CD4-positive, alpha-beta T cell (primary cell): Measurements from ENCODE around the gene RANGRF. TPM values are rescaled to one million over a fixed set of nuclear protein-coding genes. Genes with fewer than 3 reads are reported as not detected.

Experiments used
- ATAC-seq: fragments of 200-7000 bp; cut with Tn5 transposase; one replicate; pipeline ENCODE4 v1.10.0; 2022; ENCODE audit warnings: mild to moderate bottlenecking; ENCODE audit not compliant: poor library complexity
- CTCF ChIA-PET: fragments of 350-600 bp; sonication (Branson Sonifier 250); formaldehyde crosslinking; loops from one replicate; lab custom pipeline; 2021; ENCODE audit warnings: antibody characterized with exemption, inconsistent platforms; lab: Charles Lee
- POLR2A ChIA-PET: fragments of 350-600 bp; sonication (Branson Sonifier 250); formaldehyde crosslinking; loops from one replicate; lab custom pipeline; 2021; ENCODE audit warnings: antibody characterized with exemption, inconsistent platforms; lab: Charles Lee
- DNase-seq, 14 experiments: peaks; one replicate each; pipeline ENCODE4 v3.0.0-alpha.2; 2013 to 2020; ENCODE audit warnings: mixed read lengths in 2 of 14
- H3K27ac ChIP-seq, 2 donors: one replicate each; pipeline versions ENCODE4 v1.5.1 to v1.7.0; 2013; ENCODE audit warnings: low read length in 2 of 2, low read depth in 1 of 2, mild to moderate bottlenecking in 1 of 2
- H3K27me3 ChIP-seq, 2 experiments: 1 replicate in 1 of 2; 2 replicates in 1 of 2; pipeline versions ENCODE4 v1.6.1 to v1.7.0; 2013; ENCODE audit warnings: low read length in 2 of 2, control low read depth in 1 of 2, mild to moderate bottlenecking in 1 of 2, moderate library complexity in 1 of 2; ENCODE audit not compliant: insufficient read depth in 2 of 2, control insufficient read depth in 1 of 2
- H3K36me3 ChIP-seq: one replicate; pipeline ENCODE4 v1.6.1; 2013; ENCODE audit warnings: low read length, control low read depth; ENCODE audit not compliant: insufficient read depth
- H3K4me1 ChIP-seq: one replicate; pipeline ENCODE4 v1.6.1; 2013; ENCODE audit warnings: low read length, control low read depth; ENCODE audit not compliant: insufficient read depth
- H3K4me3 ChIP-seq: one replicate; pipeline ENCODE4 v1.5.1; 2013; ENCODE audit warnings: mild to moderate bottlenecking, low read length, moderate library complexity
- H3K9me3 ChIP-seq, 2 experiments: 1 replicate in 1 of 2; 2 replicates in 1 of 2; pipeline versions ENCODE4 v1.6.1 to v1.7.0; 2013; ENCODE audit warnings: low read length in 2 of 2, mild to moderate bottlenecking in 2 of 2, control low read depth in 1 of 2, moderate library complexity in 1 of 2; ENCODE audit not compliant: control insufficient read depth in 1 of 2, insufficient read depth in 1 of 2
- H3K27ac Mint-ChIP-seq: one replicate; pipeline ENCODE4 v1.8.0; 2020; ENCODE audit warnings: mixed read lengths
- H3K27me3 Mint-ChIP-seq: one replicate; pipeline ENCODE4 v1.8.0; 2021; ENCODE audit warnings: mixed read lengths
- H3K36me3 Mint-ChIP-seq: one replicate; pipeline ENCODE4 v1.8.0; 2021; ENCODE audit warnings: low read depth, mixed read lengths
- H3K4me1 Mint-ChIP-seq: one replicate; pipeline ENCODE4 v1.8.0; 2021; ENCODE audit warnings: low read depth, mixed read lengths
- H3K4me3 Mint-ChIP-seq: one replicate; pipeline ENCODE4 v1.8.0; 2020; ENCODE audit warnings: mild to moderate bottlenecking, mixed read lengths
- H3K9me3 Mint-ChIP-seq: one replicate; pipeline ENCODE4 v1.8.0; 2020; ENCODE audit warnings: mixed read lengths
- intact Hi-C, 2 experiments: fragments of 100-400 bp; cut with DNase I in 1 of 2; cut with micrococcal nuclease in 1 of 2; formaldehyde crosslinking; loops; one replicate each; pipeline versions ENCODE4 v1.15.1 to v1.9.0; 2023 to 2025; cut with DNase I, micrococcal nuclease
- polyA plus RNA-seq, 2 donors: library from polyadenylated mRNA; unstranded; fragments of 120-200 nt; gene quantifications; one replicate each; pipeline ENCODE4 v1.2.1, GENCODE V29; 2013
- total RNA-seq, 174 experiments: library from RNA in 2 of 174; stranded (reverse) in 2 of 174; gene quantifications; one replicate each; pipeline ENCODE4 v1.2.3 and lab custom pipeline; 2021 to 2026
- TF ChIP-seq, protein P1 (sequence below): fragments of 200-600 bp; IDR thresholded peaks from one replicate; pipeline ENCODE4 v1.8.0; 2022; ENCODE audit warnings: antibody characterized with exemption, mild to moderate bottlenecking

The RANGRF gene, protein sequence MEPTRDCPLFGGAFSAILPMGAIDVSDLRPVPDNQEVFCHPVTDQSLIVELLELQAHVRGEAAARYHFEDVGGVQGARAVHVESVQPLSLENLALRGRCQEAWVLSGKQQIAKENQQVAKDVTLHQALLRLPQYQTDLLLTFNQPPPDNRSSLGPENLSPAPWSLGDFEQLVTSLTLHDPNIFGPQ
- 10 to 100 TPM; 23.1 to 24.6 TPM for total RNA-seq
- 39.0 TPM for polyA plus RNA-seq (2013, experiment 1 of 2)
- 41.4 TPM for polyA plus RNA-seq (2013, experiment 2 of 2)
- 8.7 to 47.4 (median 21.1) reads per million in 172 experiments for total RNA-seq (lab: John Stamatoyannopoulos, UW)

DNA sequence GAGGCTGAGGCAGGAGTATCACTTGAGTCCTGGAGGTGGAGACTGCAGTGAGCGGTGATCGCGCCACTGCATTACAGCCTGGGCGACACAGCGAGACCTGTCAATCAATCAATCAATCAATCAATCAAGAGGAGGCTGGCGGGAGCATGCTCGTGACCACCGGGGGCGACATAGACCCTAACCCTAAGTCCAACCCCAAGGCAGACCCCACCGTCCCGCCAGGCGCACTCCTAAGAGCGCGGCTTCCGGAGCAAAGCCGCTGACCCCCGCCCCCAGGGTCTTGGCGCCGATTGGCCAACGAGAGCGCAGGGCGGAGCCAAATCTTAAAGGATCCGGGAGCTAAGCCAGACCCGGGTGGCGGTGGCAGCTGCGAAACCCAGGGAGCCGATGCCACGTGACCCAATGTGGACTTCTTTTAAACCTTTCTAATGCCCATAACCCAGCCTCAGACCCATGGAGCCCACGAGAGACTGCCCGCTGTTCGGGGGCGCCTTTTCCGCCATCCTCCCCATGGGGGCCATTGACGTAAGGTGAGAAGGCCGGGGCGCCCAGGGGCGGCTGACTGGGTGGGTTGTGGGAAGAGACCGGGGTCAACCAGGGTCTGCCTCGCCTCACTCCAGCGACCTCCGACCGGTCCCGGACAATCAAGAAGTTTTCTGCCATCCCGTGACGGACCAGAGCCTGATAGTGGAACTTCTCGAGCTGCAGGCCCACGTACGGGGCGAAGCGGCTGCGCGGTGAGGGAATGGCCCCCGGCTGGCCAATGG is at the start of gene RANGRF:
RANGRF (plus strand) TSS at position 335 of the 767 bp plus-strand sequence; CDS start at position 454, 119 bp downstream.
- peak; percentile 60 to 89 (median 75) for DNase-seq
- H3K27me3 Mint-ChIP-seq = no peaks in the 10 kb centered on the region
- H3K4me1 Mint-ChIP-seq = peaks cover 50% of the 10 kb centered on the region
- peak within 1 kb of the TSS; percentile 95 for H3K27ac Mint-ChIP-seq
- CTCF ChIA-PET = interaction anchor here (0.6 to 1.4 kb wide), 4 partner anchors 12 to 149 kb away, joined by 3 to 6 read pairs (median 4); partner anchors contain the start of genes CTC1 and PFAS
- peak within 1 kb of the TSS; percentile 98 for H3K4me3 Mint-ChIP-seq
- TF ChIP-seq, protein P1, sequence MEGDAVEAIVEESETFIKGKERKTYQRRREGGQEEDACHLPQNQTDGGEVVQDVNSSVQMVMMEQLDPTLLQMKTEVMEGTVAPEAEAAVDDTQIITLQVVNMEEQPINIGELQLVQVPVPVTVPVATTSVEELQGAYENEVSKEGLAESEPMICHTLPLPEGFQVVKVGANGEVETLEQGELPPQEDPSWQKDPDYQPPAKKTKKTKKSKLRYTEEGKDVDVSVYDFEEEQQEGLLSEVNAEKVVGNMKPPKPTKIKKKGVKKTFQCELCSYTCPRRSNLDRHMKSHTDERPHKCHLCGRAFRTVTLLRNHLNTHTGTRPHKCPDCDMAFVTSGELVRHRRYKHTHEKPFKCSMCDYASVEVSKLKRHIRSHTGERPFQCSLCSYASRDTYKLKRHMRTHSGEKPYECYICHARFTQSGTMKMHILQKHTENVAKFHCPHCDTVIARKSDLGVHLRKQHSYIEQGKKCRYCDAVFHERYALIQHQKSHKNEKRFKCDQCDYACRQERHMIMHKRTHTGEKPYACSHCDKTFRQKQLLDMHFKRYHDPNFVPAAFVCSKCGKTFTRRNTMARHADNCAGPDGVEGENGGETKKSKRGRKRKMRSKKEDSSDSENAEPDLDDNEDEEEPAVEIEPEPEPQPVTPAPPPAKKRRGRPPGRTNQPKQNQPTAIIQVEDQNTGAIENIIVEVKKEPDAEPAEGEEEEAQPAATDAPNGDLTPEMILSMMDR = no peak
- H3K4me3 ChIP-seq = peak within 1 kb of the TSS; percentile 98
- intact Hi-C loops = loop anchor here in 1 of 2 experiments (1.0 to 5.0 kb wide), 3 partner anchors 39 to 96 kb away; partner anchors contain the start of genes BORCS6 and PFAS
- H3K9me3 ChIP-seq = no peaks in the 10 kb centered on the region
- peaks cover 8% of the 10 kb centered on the region for H3K36me3 Mint-ChIP-seq
- peak within 1 kb of the TSS; percentile 76 to 94 for H3K27ac ChIP-seq
- no peaks in the 10 kb centered on the region for H3K36me3 ChIP-seq
- peak; percentile 96 for ATAC-seq
- POLR2A ChIA-PET = interaction anchor here (0.6 to 2.9 kb wide), 19 partner anchors 10 to 1074 kb away, joined by 3 to 51 read pairs (median 3); partner anchors contain the start of genes ALOXE3, BORCS6, CTC1 and KRABD2
- H3K27me3 ChIP-seq = no peaks in the 10 kb centered on the region
- H3K9me3 Mint-ChIP-seq = no peaks in the 10 kb centered on the region
- H3K4me1 ChIP-seq = peaks cover 45% of the 10 kb centered on the region

DNA sequence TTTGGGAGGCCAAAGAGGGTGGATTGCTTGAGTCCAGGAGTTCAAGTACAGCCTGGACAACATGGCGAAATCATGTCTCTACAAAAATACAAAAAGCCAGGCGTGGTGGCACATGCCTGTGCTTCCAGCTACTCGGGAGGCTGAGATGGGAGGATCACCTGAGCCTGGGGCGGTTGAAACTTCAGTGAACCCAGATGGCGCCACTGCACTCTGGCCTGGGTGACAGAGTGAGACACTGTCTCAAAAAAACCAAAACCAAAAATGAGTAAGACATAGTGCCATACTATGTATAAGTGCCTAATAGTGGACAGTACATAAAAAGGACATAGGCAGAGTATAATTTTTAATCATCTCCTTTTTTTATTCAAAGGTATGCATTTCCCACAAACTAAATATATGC is 44.6 kb upstream of the RANGRF start:
- POLR2A ChIA-PET = interaction anchor here (0.5 to 13.7 kb wide), 7 partner anchors 14 to 88 kb away, joined by 3 to 630 read pairs (median 3); partner anchors contain the start of gene BORCS6
- Mint-ChIP-seq H3K36me3 (peaks cover 81% of the 10 kb centered on the region), H3K4me1 (peaks cover 66% of the 10 kb centered on the region)

More for the DNA sequence above, 44.6 kb upstream of the RANGRF start:
- CTCF ChIA-PET = interaction anchor here (0.7 to 3.5 kb wide), 10 partner anchors 18 to 183 kb away, joined by 3 to 14 read pairs (median 3); partner anchors contain the start of gene SLC25A35
- Histone ChIP-seq H3K27me3 (no peaks in the 10 kb centered on the region), H3K27ac (peak overlapping the region in 1 of 2 donors; percentile 36), H3K9me3 (no peaks in the 10 kb centered on the region), H3K4me3 (no peak overlapping the region), H3K36me3 (peaks cover 53% of the 10 kb centered on the region), H3K4me1 (peaks cover 57% of the 10 kb centered on the region)
- Mint-ChIP-seq H3K4me3 (peak overlapping the region; percentile 83), H3K27me3 (peaks cover 3% of the 10 kb centered on the region), H3K27ac (peak overlapping the region; percentile 100), H3K9me3 (no peaks in the 10 kb centered on the region)
- TF ChIP-seq, protein P1 = peak; percentile 24
- ATAC-seq = no peak
- intact Hi-C loops = loop anchor here in 1 of 2 experiments (2.0 kb wide), 1 partner anchor 15 kb away; no protein-coding TSS in a partner anchor
- DNase-seq = peak in 7 of 14 experiments; percentile 22 to 60 (median 37)
